ENCODE data around the gene TANGO2. TPM values are rescaled to one million over a fixed set of nuclear protein-coding genes. Genes with fewer than 3 reads are reported as not detected.
A peak's percentile ranks its signal among the peaks of the same experiment; 100 is the strongest.

The TANGO2 gene
- polyA plus RNA-seq, 1 donor from 2014 or later = 12.7 TPM

- Histone ChIP-seq H3K9me2 (ENCODE audit: insufficient read depth, low read length) (no peaks in the 10 kb centered on the region), H3K27ac (ENCODE audit: low read length) (no peak overlapping the region), H3K9ac (ENCODE audit: low read length) (peak overlapping the region; percentile 63), H3K4me3 (ENCODE audit: low read length) (peak overlapping the region; percentile 76), H3K9me3 (ENCODE audit: low read length) (no peaks in the 10 kb centered on the region), H2AFZ (ENCODE audit: low read depth, low read length) (no peak overlapping the region), H3K27me3 (ENCODE audit: insufficient read depth, low read depth, low read length) (peaks cover 21% of the 10 kb centered on the region), H3K36me3 (ENCODE audit: insufficient read depth, low read length) (no peaks in the 10 kb centered on the region), H3F3A (ENCODE audit: insufficient read depth, low read length, poor library complexity, severe bottlenecking) (no peaks in the 10 kb centered on the region), H4K20me1 (ENCODE audit: insufficient read depth) (no peaks in the 10 kb centered on the region), H3K79me2 (replicated peaks; ENCODE audit: insufficient read depth, low read length) (no peaks in the 10 kb centered on the region), H3K4me2 (ENCODE audit: low read length) (peak overlapping the region; percentile 55)
- no peak for TF ChIP-seq EP300 (conservative IDR thresholded peaks at IDR 0.05; ENCODE audit: poor library complexity, severe bottlenecking)
These were observed 5.7 kb upstream of the TANGO2 start for GRCh38 chr22:20015187-20015625.

DNA sequence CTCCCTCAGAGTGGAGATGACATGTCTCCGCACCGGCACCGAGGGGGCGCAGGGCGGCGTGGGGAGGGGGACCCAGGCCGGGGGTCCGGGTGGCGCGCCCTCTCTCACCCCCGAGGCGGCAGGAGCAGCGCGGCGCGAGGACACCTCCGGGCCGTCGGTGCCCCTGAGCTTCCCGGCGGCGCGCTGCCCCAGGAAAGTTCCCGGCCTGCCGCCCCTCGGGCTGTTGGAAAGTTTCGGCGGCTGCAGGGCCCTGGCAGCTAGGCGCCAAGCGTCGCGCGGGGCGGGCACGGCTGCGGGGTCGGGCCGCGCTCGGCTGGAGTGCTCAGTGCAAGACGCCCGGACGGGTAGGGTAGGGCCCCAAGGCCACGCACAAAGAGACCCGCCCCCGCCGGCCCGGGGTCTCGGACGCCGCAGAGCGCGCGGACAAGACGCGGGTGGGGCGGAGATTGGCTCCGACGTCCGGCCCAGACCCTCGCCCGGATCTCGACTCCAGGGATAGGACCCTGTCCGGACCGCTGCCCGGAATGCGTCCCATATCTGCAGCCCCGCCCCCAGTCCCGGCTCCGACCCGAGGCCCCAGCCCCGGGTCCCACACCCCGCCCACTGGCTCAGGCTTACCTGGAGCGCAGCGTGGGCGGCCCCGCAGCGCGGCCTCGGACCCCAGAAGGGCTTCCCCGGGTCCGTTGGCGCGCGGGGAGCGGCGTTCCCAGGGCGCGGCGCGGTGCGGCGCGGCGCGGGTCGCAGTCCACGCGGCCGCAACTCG, 4.8 kb upstream of the TANGO2 start:
- Histone ChIP-seq H3K79me2 (replicated peaks; ENCODE audit: insufficient read depth, low read length) (no peaks in the 10 kb centered on the region), H3K27ac (ENCODE audit: low read length) (no peak overlapping the region), H4K20me1 (ENCODE audit: insufficient read depth) (no peaks in the 10 kb centered on the region), H3K9me2 (ENCODE audit: insufficient read depth, low read length) (no peaks in the 10 kb centered on the region), H3K9me3 (ENCODE audit: low read length) (no peaks in the 10 kb centered on the region), H2AFZ (ENCODE audit: low read depth, low read length) (no peak overlapping the region), H3K27me3 (ENCODE audit: insufficient read depth, low read depth, low read length) (peaks cover 21% of the 10 kb centered on the region), H3K36me3 (ENCODE audit: insufficient read depth, low read length) (no peaks in the 10 kb centered on the region), H3F3A (ENCODE audit: insufficient read depth, low read length, poor library complexity, severe bottlenecking) (no peaks in the 10 kb centered on the region), H3K4me3 (ENCODE audit: low read length) (peak overlapping the region; percentile 76), H3K9ac (ENCODE audit: low read length) (peak overlapping the region; percentile 63), H3K4me2 (ENCODE audit: low read length) (peak overlapping the region; percentile 55)
- TF ChIP-seq RAD21 (conservative IDR thresholded peaks at IDR 0.05) (no peak), MXI1 (conservative IDR thresholded peaks at IDR 0.05; ENCODE audit: poor library complexity, severe bottlenecking) (peak; percentile 79)

DNA sequence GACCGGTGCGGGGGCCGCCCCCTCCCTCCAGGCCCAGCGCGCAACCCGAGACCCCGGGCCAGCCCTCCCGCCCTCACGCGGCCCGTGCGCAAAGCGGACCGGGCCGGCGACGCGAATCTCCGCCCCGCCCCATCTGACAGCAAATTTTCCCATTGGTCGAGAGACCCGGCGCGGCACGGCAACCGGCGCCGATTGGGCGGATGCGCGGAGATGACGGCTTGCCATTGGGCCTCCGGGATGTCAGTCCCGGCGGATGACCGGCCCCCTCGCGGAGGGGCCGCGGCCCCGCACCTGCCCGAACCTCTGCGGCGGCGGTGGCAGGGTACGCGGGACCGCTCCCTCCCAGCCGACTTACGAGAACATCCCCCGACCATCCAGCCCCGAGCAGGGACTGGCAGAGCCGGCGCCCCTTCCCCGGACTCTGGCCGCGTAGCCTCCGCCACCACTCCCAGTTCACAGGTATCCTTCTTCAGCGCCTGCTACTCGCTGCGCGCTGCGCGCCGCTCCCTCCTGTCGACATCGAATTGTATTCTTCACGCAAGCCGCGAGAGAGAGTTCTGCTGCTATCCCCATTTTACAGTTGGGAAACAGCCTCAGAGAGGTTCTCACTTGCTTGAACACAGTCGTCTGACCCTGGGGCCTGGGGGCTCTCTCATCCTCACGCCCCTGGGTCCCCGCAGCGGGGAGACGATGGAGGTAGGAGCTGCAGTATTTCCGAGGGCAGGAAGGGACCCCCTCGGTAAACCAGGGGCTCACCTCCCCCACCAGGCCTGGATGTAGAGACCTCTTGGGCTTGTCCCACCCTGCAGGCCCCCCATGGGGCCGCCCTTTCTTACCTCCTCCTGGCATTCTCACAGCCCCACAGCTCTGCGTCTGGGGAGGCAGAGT, 3.9 kb upstream of the TANGO2 start, which contains the start of gene ARVCF:
Gene ARVCF (minus strand): TSS at position 90 of the 888 bp plus-strand sequence. CDS start 26,029 bp downstream, outside the sequence.
- H3K9me3 ChIP-seq (ENCODE audit: low read length) = no peaks in the 10 kb centered on the region
- peaks cover 21% of the 10 kb centered on the region for H3K27me3 ChIP-seq (ENCODE audit: insufficient read depth, low read depth, low read length)
- peak within 1 kb of the TSS; percentile 76 for H3K4me3 ChIP-seq (ENCODE audit: low read length)
- H3K27ac ChIP-seq (ENCODE audit: low read length) = peak within 1 kb of the TSS; percentile 46
- peak within 1 kb of the TSS; percentile 69 for H3K4me2 ChIP-seq (ENCODE audit: low read length)
- H3K9ac ChIP-seq (ENCODE audit: low read length) = peak within 1 kb of the TSS; percentile 63
- peak; percentile 62 for TF ChIP-seq POLR2AphosphoS5 (IDR thresholded peaks at IDR 0.05)
- TF ChIP-seq EP300 (conservative IDR thresholded peaks at IDR 0.05; ENCODE audit: poor library complexity, severe bottlenecking) = no peak
- peak; percentile 60 for TF ChIP-seq CTCF (IDR thresholded peaks at IDR 0.05; ENCODE audit: poor library complexity, severe bottlenecking)
- peak; percentile 15 for TF ChIP-seq RAD21 (conservative IDR thresholded peaks at IDR 0.05)
- TF ChIP-seq MXI1 (conservative IDR thresholded peaks at IDR 0.05; ENCODE audit: poor library complexity, severe bottlenecking) = peak; percentile 57
- TF ChIP-seq, protein P1, sequence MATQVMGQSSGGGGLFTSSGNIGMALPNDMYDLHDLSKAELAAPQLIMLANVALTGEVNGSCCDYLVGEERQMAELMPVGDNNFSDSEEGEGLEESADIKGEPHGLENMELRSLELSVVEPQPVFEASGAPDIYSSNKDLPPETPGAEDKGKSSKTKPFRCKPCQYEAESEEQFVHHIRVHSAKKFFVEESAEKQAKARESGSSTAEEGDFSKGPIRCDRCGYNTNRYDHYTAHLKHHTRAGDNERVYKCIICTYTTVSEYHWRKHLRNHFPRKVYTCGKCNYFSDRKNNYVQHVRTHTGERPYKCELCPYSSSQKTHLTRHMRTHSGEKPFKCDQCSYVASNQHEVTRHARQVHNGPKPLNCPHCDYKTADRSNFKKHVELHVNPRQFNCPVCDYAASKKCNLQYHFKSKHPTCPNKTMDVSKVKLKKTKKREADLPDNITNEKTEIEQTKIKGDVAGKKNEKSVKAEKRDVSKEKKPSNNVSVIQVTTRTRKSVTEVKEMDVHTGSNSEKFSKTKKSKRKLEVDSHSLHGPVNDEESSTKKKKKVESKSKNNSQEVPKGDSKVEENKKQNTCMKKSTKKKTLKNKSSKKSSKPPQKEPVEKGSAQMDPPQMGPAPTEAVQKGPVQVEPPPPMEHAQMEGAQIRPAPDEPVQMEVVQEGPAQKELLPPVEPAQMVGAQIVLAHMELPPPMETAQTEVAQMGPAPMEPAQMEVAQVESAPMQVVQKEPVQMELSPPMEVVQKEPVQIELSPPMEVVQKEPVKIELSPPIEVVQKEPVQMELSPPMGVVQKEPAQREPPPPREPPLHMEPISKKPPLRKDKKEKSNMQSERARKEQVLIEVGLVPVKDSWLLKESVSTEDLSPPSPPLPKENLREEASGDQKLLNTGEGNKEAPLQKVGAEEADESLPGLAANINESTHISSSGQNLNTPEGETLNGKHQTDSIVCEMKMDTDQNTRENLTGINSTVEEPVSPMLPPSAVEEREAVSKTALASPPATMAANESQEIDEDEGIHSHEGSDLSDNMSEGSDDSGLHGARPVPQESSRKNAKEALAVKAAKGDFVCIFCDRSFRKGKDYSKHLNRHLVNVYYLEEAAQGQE (IDR thresholded peaks at IDR 0.05; ENCODE audit: borderline replicate concordance) = peak; percentile 54
- TF ChIP-seq TAF1 (IDR thresholded peaks at IDR 0.05; ENCODE audit: low read depth) = peak; percentile 61
- TF ChIP-seq SMC3 (conservative IDR thresholded peaks at IDR 0.05; ENCODE audit: poor library complexity) = no peak
- TF ChIP-seq EZH2 (IDR thresholded peaks at IDR 0.05; ENCODE audit: borderline replicate concordance, insufficient read depth, low read length, poor library complexity, severe bottlenecking) = no peak
- H3F3A ChIP-seq (ENCODE audit: insufficient read depth, low read length, poor library complexity, severe bottlenecking) = no peaks in the 10 kb centered on the region
- no peaks in the 10 kb centered on the region for H3K36me3 ChIP-seq (ENCODE audit: insufficient read depth, low read length)
- H3K9me2 ChIP-seq (ENCODE audit: insufficient read depth, low read length) = no peaks in the 10 kb centered on the region
- peak within 1 kb of the TSS; percentile 22 for H2AFZ ChIP-seq (ENCODE audit: low read depth, low read length)
- H4K20me1 ChIP-seq (ENCODE audit: insufficient read depth) = no peaks in the 10 kb centered on the region
- no peaks in the 10 kb centered on the region for H3K79me2 ChIP-seq (replicated peaks; ENCODE audit: insufficient read depth, low read length)

All from neural cell (in vitro differentiated cells).